Astrocyte of the cerebellum (primary cell): ENCODE results near the gene PAQR4.

ENCODE experiments used
- DNase-seq: peaks from one replicate; pipeline ENCODE4 v3.0.0-alpha.2; 2011; ENCODE audit warnings: low read depth
- H3K4me3 ChIP-seq: 2 replicates; pipeline ENCODE4 v1.5.1; 2011; ENCODE audit warnings: mild to moderate bottlenecking, low read depth, low read length, moderate library complexity
- in situ Hi-C: cut with HindIII; loops from 2 replicates; pipeline ENCODE4 v1.10.0; 2017; ENCODE audit warnings: low sequenced_read_pairs
- TF ChIP-seq, protein P1 (sequence below): IDR thresholded peaks from 2 replicates; pipeline ENCODE4 v1.5.1; 2012; ENCODE audit warnings: low read length, low read depth, moderate library complexity, mild to moderate bottlenecking; ENCODE audit errors: missing control alignments

Gene PAQR4

DNA sequence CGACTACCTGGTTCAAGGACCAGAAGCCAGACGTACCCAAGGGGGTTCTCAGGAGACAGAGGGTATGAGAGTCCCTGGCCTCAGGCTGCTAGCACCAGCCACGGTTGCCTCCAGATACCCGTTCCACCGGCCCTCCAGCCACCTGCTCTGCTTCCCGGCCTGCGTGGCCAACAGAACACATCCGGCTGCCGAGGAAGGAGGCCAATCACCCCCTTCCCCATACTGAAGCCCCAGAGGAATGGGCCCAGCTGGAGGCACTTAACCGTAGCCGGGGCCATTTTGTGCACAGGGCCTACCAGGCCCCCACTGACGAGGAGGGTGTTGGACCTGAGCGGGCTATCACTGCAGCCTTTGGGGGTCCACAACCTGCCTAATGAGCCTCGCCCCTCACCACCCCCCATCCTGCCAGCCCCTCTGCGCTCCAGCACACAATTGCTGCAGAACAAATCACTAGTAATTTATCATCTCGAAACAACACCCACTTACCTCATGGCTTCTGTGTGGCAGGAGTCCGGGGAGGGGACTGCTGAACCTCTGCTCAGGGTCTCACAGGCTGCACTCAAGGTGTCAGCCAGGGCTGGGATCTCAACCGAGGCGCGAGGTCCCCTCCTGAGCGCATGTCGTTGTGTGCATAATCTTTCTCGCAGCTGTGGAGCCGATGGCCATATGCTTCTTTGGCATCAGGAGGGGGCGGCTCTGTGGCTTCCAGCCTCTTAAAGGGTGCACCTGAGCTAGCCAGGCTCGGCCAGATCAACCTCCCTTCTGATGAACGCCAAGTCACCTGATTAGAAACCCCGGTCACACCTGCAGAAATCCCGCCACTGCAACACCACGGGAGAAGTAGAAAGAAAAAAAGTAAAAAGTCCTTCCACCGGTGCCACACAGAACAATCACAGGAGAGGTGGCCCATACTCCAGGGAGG, 15.2 kb upstream of the PAQR4 start:
- TF ChIP-seq, protein P1, sequence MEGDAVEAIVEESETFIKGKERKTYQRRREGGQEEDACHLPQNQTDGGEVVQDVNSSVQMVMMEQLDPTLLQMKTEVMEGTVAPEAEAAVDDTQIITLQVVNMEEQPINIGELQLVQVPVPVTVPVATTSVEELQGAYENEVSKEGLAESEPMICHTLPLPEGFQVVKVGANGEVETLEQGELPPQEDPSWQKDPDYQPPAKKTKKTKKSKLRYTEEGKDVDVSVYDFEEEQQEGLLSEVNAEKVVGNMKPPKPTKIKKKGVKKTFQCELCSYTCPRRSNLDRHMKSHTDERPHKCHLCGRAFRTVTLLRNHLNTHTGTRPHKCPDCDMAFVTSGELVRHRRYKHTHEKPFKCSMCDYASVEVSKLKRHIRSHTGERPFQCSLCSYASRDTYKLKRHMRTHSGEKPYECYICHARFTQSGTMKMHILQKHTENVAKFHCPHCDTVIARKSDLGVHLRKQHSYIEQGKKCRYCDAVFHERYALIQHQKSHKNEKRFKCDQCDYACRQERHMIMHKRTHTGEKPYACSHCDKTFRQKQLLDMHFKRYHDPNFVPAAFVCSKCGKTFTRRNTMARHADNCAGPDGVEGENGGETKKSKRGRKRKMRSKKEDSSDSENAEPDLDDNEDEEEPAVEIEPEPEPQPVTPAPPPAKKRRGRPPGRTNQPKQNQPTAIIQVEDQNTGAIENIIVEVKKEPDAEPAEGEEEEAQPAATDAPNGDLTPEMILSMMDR = no peak
- in situ Hi-C loops = no loop called here
- no peak overlapping the region for H3K4me3 ChIP-seq
- DNase-seq = no peak

- H3K4me3 ChIP-seq = no peak overlapping the region
- TF ChIP-seq, protein P1 = no peak
- no peak for DNase-seq
- in situ Hi-C loops = no loop called here
Measured at GRCh38 chr16:2954656-2955381, 14.3 kb upstream of the PAQR4 start.

DNA sequence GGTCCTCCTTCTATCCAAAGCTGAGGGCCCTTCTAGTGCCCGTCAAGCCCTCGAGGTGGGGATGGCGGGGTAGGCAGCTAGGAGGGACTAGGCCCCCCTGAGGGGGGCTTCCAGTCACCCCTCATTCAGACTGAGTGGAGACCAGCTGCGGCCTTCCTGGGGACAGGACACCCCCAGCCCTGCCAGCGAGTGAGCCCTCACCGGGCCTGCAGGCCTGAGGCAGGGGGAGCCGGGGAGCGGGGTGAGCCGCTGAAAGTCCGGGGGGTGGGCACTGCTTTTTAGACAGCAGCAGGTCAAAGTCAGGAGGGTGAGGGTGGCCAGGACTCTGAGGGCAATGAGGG, 13.7 kb upstream of the PAQR4 start:
- TF ChIP-seq, protein P1 = no peak
- in situ Hi-C loops = no loop called here
- no peak for DNase-seq
- H3K4me3 ChIP-seq = no peak overlapping the region

- in situ Hi-C loops = no loop called here
- TF ChIP-seq, protein P1 = no peak
- no peak overlapping the region for H3K4me3 ChIP-seq
- no peak for DNase-seq
Measured at GRCh38 chr16:2955779-2956578, 13.2 kb upstream of the PAQR4 start.

GRCh38 chr16:2956579-2956956, 12.6 kb upstream of the PAQR4 start:
- no peak overlapping the region for H3K4me3 ChIP-seq
- in situ Hi-C loops = no loop called here
- TF ChIP-seq, protein P1 = no peak
- DNase-seq = no peak

DNA sequence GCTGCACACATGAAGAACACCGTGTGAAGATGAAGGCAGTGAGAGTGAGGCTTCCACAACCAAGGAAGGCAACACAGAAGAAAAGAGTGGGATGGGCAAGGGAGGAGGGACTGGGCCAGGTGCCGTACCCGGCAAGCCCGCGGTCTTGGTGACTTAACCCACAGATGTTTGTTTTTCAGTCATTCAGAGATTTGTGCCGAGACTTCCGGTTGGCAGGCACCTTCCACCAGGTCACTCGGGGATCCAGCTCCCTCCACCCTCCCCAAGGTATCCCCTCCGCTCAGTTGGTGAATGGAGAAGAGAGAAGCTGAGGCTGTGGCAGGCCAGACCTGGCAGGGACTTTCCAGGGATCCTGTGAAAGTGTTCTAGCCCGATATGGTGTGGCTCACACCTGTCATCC, 9.9 kb upstream of the PAQR4 start:
- H3K4me3 ChIP-seq = no peak overlapping the region
- no peak for DNase-seq
- TF ChIP-seq, protein P1 = no peak
- in situ Hi-C loops = no loop called here
